NCI-H2196 (cell line): Measurements from ENCODE around the gene SGIP1.
"Not testable (repeated sequence)": the region's sequence is repeated elsewhere in the genome, so short reads cannot be mapped to it uniquely, and the experiment has no call there.

ENCODE experiments used
- DNase-seq: peaks from one replicate; lab custom pipeline; 2025; ENCODE audit not compliant: unreplicated experiment; lab: John Stamatoyannopoulos, UW

Gene SGIP1

DNA sequence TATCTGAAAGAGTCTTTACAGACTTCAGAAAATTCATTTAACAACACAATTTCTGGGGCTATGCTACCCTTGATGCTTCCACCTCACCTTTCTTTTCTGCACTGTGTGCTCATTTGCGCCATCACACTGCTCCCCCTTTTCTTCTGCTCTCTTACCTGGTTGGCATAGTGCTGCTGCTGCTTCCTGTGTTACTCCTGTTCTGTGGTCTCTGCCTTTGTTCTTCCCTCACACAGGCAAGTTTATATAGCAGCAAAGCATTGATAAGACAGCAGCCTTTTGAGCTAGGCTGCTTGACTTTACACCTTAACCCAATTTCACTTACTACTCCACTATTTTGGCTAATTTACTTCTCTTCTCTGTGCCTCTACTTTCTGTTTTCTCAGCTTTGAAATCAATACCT lies 18.3 kb downstream of the SGIP1 start:
- no peak for DNase-seq

DNA sequence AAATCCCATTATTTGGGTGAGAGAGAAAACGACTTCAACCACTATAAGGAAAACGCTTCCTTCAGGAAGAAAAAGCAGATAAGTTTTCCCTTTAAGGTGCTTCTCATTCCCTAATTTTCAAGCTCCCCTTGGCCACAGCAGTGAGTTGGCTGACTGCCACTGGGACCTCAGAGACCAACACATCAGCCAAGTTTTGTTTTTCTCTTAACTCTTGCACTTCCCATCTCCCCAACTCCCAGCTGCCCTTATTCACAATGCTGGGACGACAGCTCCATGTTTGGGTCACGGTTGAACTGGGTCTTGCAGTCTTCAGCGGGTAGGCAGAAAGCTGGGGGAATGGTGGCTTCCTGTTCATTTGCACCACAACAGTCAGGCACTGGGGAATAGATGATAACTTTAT lies 18.9 kb downstream of the SGIP1 start:
- no peak for DNase-seq

DNA sequence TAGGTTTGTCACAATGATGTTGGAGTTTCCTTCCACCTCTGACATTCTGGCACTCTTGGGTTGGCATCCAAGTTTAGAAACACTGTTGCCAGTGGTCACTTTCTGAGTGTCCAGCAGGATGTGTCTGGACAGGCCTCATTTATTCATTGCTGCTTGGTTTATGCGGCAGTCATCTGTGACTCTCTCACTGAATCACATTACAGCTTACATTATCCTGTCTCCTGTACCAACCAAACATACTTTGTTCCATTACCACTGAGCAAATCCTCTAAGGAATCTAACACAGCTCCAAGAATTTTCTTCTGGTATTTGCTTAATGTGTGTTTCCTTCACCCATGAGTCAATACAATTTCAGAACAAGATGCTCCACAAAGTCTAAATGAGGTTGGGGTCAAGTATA lies 19.9 kb downstream of the SGIP1 start:
- DNase-seq = no peak

DNA sequence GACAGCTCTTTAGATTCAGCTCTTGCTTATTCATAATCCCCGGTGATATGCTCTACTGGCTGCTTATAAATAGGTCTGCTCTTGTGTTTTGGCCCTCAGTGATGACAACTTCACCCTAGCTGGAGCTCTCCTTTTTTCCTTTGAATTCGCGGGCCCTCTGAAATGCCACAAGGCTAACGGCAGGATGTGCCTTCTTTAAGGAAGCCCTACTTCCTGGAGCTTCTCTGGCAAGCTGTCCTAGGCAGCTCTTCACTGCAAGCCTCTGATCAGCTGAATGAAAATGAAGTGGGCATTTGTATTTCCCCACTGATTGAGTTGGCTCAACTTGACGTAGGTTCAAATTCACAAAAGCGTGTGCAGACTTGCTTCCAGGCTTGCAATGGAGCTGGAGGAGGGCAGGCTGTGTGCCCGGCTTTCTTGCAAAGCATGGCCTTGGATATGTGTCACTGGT lies 22.2 kb downstream of the SGIP1 start:
- peak; percentile 34 for DNase-seq

DNA sequence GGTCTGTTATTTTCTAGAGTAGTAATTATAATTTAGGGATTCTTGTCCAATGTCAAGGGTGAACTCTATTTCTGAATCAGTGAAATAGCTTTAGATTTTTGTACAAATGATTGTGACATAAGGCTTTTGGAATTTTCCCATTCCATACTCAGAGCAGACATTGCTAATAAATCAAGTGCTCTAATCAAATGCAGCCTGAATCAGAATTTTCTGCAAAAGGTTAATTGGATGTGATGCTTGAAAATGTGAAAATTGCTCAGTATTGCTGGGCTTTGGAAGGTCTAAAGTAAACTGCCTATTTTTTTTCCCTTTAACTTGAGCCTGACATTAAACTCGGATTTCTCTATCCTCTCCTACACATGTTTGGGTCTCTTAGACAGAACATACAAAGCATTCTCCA lies 23.2 kb downstream of the SGIP1 start:
- no peak for DNase-seq

DNA sequence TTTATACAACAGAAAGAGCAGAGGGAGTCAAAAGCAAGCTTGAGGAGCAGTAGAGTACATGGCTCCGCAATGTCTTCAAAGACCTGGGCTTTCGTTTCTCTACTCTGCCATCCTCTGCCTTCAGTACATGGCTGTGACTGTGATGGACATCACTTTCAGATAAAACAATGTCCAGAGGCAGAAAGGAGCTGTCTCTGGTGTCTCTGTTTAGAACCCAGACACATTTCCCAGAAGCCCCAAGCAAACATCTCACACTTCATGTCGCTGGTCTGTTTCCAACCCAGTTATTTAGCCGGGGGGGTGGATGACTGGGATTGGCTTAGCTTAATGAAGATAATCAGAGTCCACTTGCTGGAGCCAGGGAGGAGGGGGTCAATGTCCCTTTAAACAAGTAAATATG lies 25.6 kb downstream of the SGIP1 start:
- no peak for DNase-seq

DNA sequence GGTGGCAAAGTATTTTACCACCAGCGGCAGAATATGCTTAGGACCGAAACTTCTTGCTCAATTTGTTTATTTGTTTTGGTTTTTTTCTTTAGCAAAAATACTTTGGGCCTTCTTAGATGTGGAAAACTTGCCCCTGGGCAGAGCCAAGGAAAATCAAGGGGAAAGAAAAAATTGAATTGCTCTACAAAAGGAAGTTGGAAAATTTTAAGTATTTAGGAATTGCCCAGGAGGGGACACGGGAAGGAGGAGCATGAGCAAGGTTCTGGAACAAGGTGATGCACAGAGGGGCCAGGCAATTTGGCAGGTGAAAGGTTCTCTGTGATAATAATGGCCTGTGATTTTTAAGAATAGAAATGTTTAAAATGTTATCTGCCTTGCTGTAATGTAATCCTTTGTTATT lies 28.6 kb downstream of the SGIP1 start:
- DNase-seq = no peak

DNA sequence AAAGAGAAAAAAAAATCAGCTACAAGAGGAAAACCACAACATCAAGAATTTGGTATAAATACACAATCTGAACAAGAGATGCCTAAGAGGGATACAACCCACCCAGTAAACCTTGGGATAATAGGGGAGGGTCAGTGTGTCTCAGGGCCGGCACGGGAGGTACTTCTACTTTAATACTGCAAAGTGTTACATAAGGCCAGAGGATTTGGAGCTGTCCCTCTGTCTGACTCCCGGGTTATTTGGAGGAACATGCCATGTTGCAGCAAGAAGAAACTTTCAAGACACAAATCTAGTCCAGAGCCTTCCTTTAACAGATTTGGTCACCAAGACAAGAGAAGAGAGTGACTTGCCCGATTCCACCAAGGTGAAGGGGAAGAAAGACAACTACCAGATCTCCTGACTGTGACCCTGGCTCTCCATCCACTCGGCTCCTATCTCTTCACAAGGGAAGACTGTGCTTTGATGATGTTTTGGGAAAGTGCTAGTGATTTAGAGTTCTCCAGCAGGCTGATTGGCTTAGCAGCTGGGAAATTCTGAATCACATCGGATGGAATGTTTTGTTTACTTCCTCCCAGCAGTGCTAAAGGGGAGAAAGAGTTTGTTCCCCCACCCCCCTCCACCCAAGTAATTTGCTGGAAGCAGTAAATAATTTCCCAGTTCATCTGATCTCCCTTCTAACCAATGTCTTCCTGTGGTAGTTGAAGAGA lies 29.3 kb downstream of the SGIP1 start:
- DNase-seq = no peak

DNA sequence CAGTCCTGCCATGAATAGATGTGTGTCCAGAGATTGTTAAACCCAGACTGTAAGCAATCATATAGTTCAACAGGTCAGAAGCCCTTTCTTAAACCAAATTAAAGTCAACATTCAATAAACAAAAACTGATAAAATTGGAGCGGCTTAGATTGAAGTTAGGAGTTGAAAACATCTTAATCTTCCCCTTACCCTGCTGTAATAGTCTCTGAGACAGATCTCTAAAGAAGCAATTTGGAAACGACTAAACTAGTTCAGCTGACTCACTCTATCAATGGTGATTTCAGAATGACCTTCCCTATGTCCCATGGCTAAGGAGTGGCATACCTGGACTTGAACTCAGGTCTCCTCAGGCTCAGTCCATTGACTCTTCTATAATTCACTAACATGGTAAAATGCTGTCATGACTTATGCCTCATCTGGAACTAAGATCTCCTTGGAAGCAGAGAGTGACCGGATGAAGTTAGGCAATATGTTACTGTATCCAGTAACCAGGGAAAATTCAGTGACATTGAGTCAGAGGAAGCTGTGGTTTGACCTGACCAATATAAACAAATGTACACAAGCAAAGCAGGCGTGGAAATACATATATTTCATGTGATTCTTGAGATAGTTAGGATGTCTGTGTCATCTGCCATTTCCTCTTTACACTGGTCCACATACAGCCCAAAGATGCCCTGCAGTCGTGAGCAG lies 30.1 kb downstream of the SGIP1 start:
- no peak for DNase-seq

DNA sequence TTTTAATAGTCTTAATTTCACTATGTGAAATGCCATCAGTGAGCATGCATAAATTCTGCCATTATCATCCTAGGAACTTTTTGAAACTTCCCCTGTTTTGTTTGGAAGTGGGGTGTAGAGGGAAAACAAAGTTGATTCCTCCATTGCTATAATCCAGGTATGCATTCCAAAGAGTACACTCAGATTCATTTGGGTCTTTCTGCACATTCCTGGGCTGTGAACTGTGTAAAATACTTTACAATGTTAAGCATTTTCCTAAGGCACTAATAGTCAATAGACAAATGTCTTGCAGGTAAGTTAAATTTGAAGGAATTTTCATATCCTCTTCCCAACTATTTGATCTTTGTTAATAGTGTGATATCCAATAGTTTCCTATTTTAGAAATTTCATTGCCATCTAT lies 36.2 kb downstream of the SGIP1 start:
- no peak for DNase-seq

DNA sequence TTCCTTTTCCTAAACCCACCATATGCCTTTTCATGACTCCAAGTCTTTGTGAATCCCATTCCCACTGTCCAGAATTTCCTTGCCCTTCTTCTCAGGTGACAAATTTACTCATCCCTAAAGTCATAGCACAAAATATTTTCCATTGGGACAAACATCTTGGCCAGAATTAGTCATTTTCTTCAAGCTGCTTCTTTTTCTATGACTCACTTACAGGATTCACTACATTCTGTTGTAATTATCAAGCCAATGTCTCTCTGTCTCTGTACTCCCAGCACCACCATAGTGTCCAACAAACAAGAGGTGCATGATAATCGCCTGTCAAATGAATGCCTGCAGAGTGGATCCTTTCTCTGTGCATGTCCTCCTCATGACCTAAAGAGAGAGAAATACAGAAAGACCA lies 37.8 kb downstream of the SGIP1 start:
- no peak for DNase-seq

DNA sequence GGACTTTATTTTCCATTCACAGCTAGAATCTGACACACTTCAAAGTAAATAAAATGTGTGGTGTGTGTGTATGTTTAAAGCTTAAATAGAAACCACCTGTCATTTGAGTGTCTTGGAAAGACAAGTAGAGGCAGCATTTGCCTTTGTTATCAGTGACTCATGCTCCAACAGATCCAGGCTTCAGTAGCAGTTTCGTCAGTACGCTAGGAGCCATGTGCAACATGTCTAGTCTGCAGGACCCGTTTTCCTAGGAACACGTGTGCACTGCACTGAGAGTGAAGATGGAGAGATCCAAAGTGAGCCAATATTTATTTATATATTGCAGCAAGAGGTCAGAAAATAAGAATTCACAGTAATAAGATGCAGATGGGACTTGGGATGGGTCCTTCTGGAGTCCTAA lies 41.8 kb downstream of the SGIP1 start:
- no peak for DNase-seq

DNA sequence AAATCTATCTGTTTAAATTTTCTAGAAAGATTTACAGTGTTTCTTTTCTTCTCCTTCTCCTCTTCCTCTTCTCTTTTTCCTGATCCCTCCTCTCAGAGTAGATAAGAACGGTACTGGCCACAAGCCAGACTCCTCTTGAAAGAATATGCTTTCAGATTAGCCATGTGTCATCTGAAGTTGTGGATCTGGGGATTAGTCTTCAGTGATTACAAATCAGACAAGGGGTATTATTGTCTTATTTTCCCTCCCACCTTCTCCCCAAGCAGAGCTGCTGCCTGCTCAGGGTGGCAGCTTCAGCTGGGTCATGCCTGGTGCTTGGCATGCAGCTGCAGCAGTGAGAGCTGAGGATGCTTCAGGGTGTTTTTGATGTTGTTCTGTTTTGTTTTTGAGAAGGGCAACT lies 42.7 kb downstream of the SGIP1 start:
- peak; percentile 5 for DNase-seq

DNA sequence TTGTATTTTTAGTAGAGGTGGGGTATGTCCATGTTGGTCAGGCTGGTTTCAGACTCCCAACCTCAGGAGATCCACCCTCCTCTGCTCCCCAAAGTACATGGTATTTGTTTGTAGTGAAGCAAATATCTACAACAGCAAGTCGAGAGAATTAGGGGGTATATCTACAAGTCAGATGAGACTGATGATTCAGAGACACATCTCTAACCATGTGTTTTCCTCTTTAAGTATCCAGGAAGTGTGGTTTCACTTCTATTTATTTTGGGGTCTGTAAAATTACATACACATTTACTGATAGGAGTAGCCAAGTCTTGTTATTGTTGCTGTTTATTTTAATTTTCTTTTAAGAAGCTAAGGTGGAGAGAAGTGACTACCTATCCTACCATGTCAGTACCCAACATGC lies 44.9 kb downstream of the SGIP1 start:
- no peak for DNase-seq

DNA sequence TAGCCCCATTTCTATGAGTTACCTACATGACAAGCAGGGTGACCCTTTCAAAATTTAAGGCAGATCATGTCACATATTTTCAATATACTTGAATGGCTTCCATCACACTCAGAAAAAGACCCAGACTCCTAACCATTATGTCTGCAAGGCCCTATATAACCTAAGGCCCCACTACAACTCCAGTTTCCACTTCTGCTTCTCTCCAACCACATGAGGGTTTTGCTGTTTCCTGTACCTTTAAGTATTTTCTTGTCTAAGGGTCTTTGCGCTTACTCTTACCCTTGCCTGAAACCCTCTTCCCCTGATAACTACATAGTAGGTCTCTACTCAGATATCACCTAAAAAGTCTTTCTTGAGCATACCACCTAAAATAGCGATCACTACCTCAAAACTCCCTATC lies 46.1 kb downstream of the SGIP1 start:
- DNase-seq = no peak

DNA sequence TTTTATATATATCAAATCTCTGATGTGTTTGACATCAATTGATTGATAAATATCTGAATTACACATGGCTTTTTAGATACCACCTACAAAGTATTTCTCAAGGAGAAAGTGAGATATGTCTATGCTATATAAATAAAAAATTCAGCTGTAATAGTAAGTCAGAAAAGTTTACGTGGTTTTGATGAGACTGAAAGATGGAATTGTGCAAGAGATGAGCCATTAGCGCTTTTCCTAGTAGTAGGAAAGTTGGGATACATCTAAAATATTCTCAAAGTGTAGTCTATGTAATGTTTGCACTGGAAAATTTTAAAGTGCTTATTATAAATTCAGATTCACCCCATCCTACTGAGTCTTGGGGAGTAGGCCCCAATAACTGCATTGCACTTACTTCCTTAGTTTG lies 49.1 kb downstream of the SGIP1 start:
- no peak for DNase-seq

DNA sequence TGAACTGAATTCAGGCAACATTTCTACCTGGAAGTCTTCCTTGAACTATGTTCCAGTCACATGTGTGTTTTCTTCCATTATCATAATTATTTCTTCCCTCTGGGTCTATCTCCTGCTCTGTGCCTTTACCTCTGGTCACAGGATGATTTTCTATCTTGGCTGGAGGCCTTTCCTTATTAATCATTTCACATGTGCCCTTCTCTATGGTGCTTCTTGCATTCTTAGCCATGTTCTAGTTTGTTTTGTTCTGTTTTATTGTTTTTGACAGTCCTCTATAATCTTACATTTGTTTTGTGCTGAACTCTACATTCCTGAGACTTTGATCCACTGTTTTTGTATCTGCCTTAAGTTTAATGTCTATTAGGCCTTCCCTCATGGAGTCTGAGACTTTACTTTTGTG lies 51.0 kb downstream of the SGIP1 start:
- no peak for DNase-seq

DNA sequence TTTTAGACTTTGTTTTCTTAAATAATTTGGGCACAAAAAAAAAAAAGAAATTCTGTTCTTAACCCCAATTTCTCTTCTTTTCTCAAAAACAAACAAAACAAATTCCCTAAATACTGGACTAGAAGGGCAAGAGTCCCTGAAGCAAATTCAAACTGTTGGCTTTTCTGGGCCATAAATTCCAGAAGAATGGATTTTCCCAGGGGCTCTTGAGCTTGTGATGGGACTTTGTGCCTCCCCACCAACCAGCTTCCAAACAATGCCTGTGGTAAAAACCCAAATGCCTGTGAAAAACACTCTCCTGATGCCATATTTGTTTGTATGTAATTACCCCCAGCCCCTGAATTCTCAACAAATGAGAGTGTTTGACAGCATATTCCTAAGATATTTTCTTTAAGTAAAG lies 55.4 kb downstream of the SGIP1 start:
- no peak for DNase-seq

DNA sequence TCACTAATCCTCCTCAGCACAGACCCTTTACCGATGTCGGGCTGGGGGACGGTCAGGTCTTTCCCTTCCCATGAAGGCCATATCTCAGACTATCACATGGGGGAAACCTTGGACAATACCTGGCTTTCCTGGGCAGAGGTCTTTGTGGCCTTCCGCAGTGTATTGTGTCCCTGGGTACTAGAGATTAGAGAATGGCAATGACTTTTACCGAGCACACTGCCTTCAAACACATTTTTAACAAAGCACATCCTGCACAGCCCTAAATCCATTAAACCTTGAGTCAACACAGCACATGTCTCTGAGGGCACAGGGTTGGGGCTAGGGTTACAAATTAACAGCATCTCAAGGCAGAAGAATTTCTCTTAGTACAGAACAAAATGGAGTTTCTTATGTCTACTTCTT lies 58.2 kb downstream of the SGIP1 start:
- not testable (repeated sequence) for DNase-seq

DNA sequence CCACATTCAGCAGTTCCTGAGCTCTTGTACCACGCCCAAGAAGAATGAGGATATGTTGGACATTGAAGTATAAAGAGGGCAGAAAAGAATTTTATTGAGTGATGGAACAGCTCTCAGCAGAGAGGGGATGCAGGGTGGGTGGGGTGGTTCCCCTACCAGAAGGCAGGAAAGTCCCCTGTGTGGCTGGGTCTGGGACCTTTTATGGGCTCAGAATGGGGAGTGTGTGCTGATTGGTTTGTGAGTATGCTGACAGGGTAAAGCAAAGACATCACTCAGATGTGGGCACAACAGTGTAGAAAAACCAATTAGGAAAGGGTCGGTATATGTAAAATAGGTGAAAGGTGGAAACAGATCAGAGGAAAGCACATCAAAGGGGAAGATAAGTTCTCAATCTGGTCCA lies 62.2 kb downstream of the SGIP1 start:
- DNase-seq = no peak

DNA sequence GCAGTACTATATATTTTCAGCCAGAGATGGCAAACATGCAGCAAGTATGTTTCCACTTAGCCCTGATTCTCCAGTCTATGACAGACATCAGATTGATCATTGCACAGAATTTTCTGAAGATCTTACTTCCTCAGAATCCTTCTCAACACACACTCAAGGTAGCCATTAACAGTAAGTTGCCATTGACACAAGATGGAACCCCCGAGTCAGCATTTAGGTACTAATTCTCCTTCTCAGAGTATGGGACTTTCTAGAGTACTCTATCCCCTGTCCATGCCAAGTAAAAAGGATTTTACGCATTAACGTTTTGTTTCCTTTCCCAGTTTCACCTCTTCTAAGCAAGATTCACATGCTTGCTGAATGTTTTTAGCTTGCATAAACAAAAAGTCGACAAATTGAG lies 63.5 kb downstream of the SGIP1 start:
- DNase-seq = no peak

DNA sequence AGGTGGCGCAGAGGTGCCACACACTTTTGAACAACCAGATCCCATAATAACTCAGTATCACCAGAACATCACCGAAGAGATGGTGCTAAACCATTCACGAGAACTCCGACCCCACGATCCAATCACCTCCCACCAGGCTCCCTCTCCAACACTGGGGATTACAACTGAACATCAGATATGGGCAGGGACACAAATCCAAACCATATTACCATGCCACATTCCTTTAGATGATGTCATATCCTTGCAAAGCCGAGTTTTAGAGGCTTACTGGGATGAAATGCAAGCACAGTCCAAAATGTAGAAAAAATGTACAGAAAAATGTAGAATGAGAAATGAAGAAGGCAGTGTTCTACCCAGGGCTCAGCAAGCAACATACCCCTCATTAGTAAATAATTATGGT lies 64.7 kb downstream of the SGIP1 start:
- no peak for DNase-seq

DNA sequence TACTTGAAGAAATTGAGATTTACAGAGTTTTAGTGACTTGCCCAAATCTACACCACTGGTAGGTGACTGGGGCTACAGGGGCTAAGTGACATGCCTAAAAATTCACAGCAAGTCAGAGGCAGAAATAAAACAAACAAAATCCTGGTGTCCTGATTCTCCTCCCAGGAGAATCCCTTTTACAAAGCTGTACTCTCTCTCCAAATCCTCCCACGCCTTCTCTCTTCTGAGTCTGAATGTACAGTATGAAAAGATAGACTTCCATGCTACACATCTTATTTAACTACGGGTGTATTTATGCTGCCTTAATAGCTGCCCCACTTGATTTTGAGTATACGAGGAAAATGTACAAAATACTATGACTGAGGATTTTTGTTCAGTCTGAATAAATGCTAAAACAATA lies 65.4 kb downstream of the SGIP1 start:
- no peak for DNase-seq
